Measurements from ENCODE around the gene NOL4L. TPM values are rescaled to one million over a fixed set of nuclear protein-coding genes. Genes with fewer than 3 reads are reported as not detected.

NOL4L gene
- total and polyA plus RNA-seq, 8 donors, result 3.8 to 54.0 (median 15.0) TPM

- Histone ChIP-seq H3K9me3 (no peaks in the 10 kb centered on the region), H3K27me3 (no peaks in the 10 kb centered on the region), H3K36me3 (no peaks in the 10 kb centered on the region), H3K4me1 (no peaks in the 10 kb centered on the region), H3K4me3 (no peak overlapping the region), H3K27ac (no peak overlapping the region)
- intact Hi-C loops (cut with DNase I; ENCODE audit: low total_unique reads), result no loop called here
- 95 to 100% (median 98%) methylated on average over 2 of the region's 2 CpGs for WGBS, 5 donors
- DNase-seq, result no peak
- TF ChIP-seq POLR2A (IDR thresholded peaks at IDR 0.05) (no peak), EP300 (IDR thresholded peaks at IDR 0.05) (no peak), POLR2AphosphoS5 (IDR thresholded peaks at IDR 0.05) (no peak), CTCF (IDR thresholded peaks at IDR 0.05) (no peak)
These were observed 35.3 kb downstream of the NOL4L start for GRCh38 chr20:32549842-32550241.

- Histone ChIP-seq H3K4me3 (no peak overlapping the region), H3K27ac (no peak overlapping the region), H3K4me1 (no peaks in the 10 kb centered on the region), H3K27me3 (peaks cover 0 to 5% (median 0%) of the 10 kb centered on the region in 3 donors), H3K9me3 (no peaks in the 10 kb centered on the region), H3K36me3 (no peaks in the 10 kb centered on the region)
- DNase-seq, result no peak
- WGBS, 5 donors, result 41 to 91% (median 82%) methylated on average over 1 of the region's 1 CpG
- TF ChIP-seq CTCF (IDR thresholded peaks at IDR 0.05) (no peak), POLR2A (IDR thresholded peaks at IDR 0.05) (no peak), EP300 (IDR thresholded peaks at IDR 0.05) (no peak), POLR2AphosphoS5 (IDR thresholded peaks at IDR 0.05) (no peak)
- intact Hi-C loops (cut with DNase I; ENCODE audit: low total_unique reads), result no loop called here
These were observed 37.4 kb downstream of the NOL4L start for GRCh38 chr20:32547753-32548034.

- Histone ChIP-seq H3K36me3 (no peaks in the 10 kb centered on the region), H3K27me3 (peaks cover 0 to 5% (median 0%) of the 10 kb centered on the region in 3 donors), H3K4me3 (no peak overlapping the region), H3K4me1 (no peaks in the 10 kb centered on the region), H3K27ac (no peak overlapping the region), H3K9me3 (no peaks in the 10 kb centered on the region)
- 72 to 84% (median 75%) methylated on average over 4 of the region's 4 CpGs for WGBS, 5 donors
- intact Hi-C loops (cut with DNase I; ENCODE audit: low total_unique reads), result no loop called here
- DNase-seq, result no peak
- TF ChIP-seq POLR2A (IDR thresholded peaks at IDR 0.05) (no peak), CTCF (IDR thresholded peaks at IDR 0.05) (no peak), EP300 (IDR thresholded peaks at IDR 0.05) (no peak), POLR2AphosphoS5 (IDR thresholded peaks at IDR 0.05) (no peak)
These were observed 38.0 kb downstream of the NOL4L start for GRCh38 chr20:32546918-32547752.

- Histone ChIP-seq H3K9me3 (no peaks in the 10 kb centered on the region), H3K27ac (no peak overlapping the region), H3K4me3 (no peak overlapping the region), H3K36me3 (no peaks in the 10 kb centered on the region), H3K27me3 (peaks cover 0 to 5% (median 0%) of the 10 kb centered on the region in 3 donors), H3K4me1 (peaks cover 3 to 11% (median 6%) of the 10 kb centered on the region in 4 donors)
- TF ChIP-seq POLR2AphosphoS5 (IDR thresholded peaks at IDR 0.05) (no peak), EP300 (IDR thresholded peaks at IDR 0.05) (no peak), POLR2A (IDR thresholded peaks at IDR 0.05) (no peak), CTCF (IDR thresholded peaks at IDR 0.05) (no peak)
- no peak for DNase-seq
- WGBS, 5 donors, result 84 to 88% (median 87%) methylated on average over 13 of the region's 13 CpGs
- intact Hi-C loops (cut with DNase I; ENCODE audit: low total_unique reads), result no loop called here
These were observed 40.0 kb downstream of the NOL4L start for GRCh38 chr20:32544893-32545840.
